Measurements from ENCODE around the gene MAPT.

- TF ChIP-seq, protein P1, sequence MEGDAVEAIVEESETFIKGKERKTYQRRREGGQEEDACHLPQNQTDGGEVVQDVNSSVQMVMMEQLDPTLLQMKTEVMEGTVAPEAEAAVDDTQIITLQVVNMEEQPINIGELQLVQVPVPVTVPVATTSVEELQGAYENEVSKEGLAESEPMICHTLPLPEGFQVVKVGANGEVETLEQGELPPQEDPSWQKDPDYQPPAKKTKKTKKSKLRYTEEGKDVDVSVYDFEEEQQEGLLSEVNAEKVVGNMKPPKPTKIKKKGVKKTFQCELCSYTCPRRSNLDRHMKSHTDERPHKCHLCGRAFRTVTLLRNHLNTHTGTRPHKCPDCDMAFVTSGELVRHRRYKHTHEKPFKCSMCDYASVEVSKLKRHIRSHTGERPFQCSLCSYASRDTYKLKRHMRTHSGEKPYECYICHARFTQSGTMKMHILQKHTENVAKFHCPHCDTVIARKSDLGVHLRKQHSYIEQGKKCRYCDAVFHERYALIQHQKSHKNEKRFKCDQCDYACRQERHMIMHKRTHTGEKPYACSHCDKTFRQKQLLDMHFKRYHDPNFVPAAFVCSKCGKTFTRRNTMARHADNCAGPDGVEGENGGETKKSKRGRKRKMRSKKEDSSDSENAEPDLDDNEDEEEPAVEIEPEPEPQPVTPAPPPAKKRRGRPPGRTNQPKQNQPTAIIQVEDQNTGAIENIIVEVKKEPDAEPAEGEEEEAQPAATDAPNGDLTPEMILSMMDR (IDR thresholded peaks at IDR 0.05 in 4 of 5, conservative IDR thresholded peaks at IDR 0.05 in 1 of 5) = no peak
- no peak for TF ChIP-seq POLR2A (IDR thresholded peaks at IDR 0.05)
Observed at GRCh38 chr17:45857977-45858708, 36.2 kb upstream of the MAPT start.
